GM12878 (cell line): ENCODE data around the gene CRYAB. TPM values are rescaled to one million over a fixed set of nuclear protein-coding genes. Genes with fewer than 3 reads are reported as not detected.

Source experiments
- ATAC-seq: fragments of 200-7000 bp; cut with Tn5 transposase; 3 replicates; pipeline ENCODE4 v1.9.1; 2020; ENCODE audit warnings: mild to moderate bottlenecking, moderate library complexity
- BruUV-seq: library from RNA; stranded (reverse); fragments of 400-500 nt; replicated peaks from 2 replicates; lab custom pipeline; 2021; lab: Mats Ljungman, UMichigan
- CTCF ChIA-PET: fragments of 300-600 bp; sonication (Branson Sonifier 250); formaldehyde crosslinking; extraction: SDS; loops from one replicate; lab custom pipeline; 2021; ENCODE audit warnings: inconsistent platforms; lab: Yijun Ruan, JAX
- POLR2A ChIA-PET: fragments of 350-600 bp; formaldehyde crosslinking; extraction: SDS; loops from one replicate; lab custom pipeline; 2021; ENCODE audit warnings: inconsistent platforms; lab: Charles Lee
- RAD21 ChIA-PET: fragments of 300-600 bp; sonication (Branson Sonifier 250); formaldehyde crosslinking; loops from one replicate; lab custom pipeline; 2023; ENCODE audit warnings: antibody characterized with exemption; ENCODE audit not compliant: unreplicated experiment; lab: Charles Lee
- SMC1A ChIA-PET: fragments of 300-600 bp; sonication (Branson Sonifier 250); formaldehyde crosslinking; loops from one replicate; lab custom pipeline; 2023; ENCODE audit not compliant: unreplicated experiment, uncharacterized antibody; lab: Charles Lee
- DNase-seq: peaks from one replicate; pipeline ENCODE4 v3.0.0-alpha.2; 2011; ENCODE audit warnings: low read depth, low spot score
- FAIRE-seq: peaks from 3 replicates; lab custom pipeline; 2011; peaks lifted over from hg19 to GRCh38; lab: Jason Lieb, UNC
- H2AFZ ChIP-seq: 2 replicates; pipeline ENCODE4 v1.6.0; 2011; ENCODE audit warnings: low read depth, low read length, control low read depth; ENCODE audit not compliant: control insufficient read depth
- H3K27ac ChIP-seq: 2 replicates; pipeline ENCODE4 v1.5.1; 2011; ENCODE audit warnings: control low read depth; ENCODE audit not compliant: control insufficient read depth, insufficient read depth
- H3K27me3 ChIP-seq, 2 experiments: replicated peaks in 1 of 2; 2 replicates each; pipeline versions ENCODE4 v1.6.0 to v1.6.1; 2011; ENCODE audit warnings: low read length in 1 of 2; ENCODE audit not compliant: control insufficient read depth in 2 of 2, insufficient read depth in 2 of 2
- H3K36me3 ChIP-seq, 2 experiments: 2 replicates each; pipeline ENCODE4 v1.5.1; 2011; ENCODE audit warnings: low read length in 1 of 2; ENCODE audit not compliant: control insufficient read depth in 2 of 2, insufficient read depth in 2 of 2
- H3K4me1 ChIP-seq: 2 replicates; pipeline ENCODE4 v1.6.1; 2011; ENCODE audit warnings: mild to moderate bottlenecking, low read length, moderate library complexity, mixed read lengths; ENCODE audit not compliant: control insufficient read depth, insufficient read depth
- H3K4me2 ChIP-seq: 2 replicates; pipeline ENCODE4 v1.6.0; 2011; ENCODE audit warnings: control low read depth; ENCODE audit not compliant: control insufficient read depth, insufficient read depth
- H3K4me3 ChIP-seq: fragments of 200-600 bp; sonication (generic); 2 replicates; pipeline ENCODE4 v1.5.1; 2016
- H3K79me2 ChIP-seq: 2 replicates; pipeline ENCODE4 v1.6.0; 2011; ENCODE audit warnings: low read length; ENCODE audit not compliant: control insufficient read depth, insufficient read depth
- H3K9ac ChIP-seq: 2 replicates; pipeline ENCODE4 v1.8.0; 2011; ENCODE audit warnings: low read length, control low read depth, mixed read lengths; ENCODE audit not compliant: control insufficient read depth, insufficient read depth
- H3K9me3 ChIP-seq: replicated peaks from 3 replicates; pipeline ENCODE4 v1.5.1; 2011; ENCODE audit warnings: mild to moderate bottlenecking, low read length; ENCODE audit not compliant: control insufficient read depth, insufficient read depth
- H4K20me1 ChIP-seq: 2 replicates; pipeline ENCODE4 v1.6.0; 2011; ENCODE audit not compliant: control insufficient read depth, insufficient read depth
- BCL3 ChIP-seq: IDR thresholded peaks from 2 replicates; pipeline ENCODE4 v1.6.1; 2011; ENCODE audit warnings: borderline replicate concordance, low read depth, mild to moderate bottlenecking, moderate library complexity, low read length; ENCODE audit not compliant: insufficient read depth, poor library complexity, severe bottlenecking
- E4F1 ChIP-seq: fragments of 450-650 bp; IDR thresholded peaks from 2 replicates; pipeline ENCODE4 v1.6.1; 2018; ENCODE audit warnings: borderline replicate concordance, mild to moderate bottlenecking; ENCODE audit not compliant: partially characterized antibody
- EZH2 ChIP-seq: IDR thresholded peaks from 2 replicates; pipeline ENCODE4 v1.6.1; 2012; ENCODE audit warnings: low read depth, mild to moderate bottlenecking, control low read depth, inconsistent platforms, low read length, borderline replicate concordance; ENCODE audit not compliant: control insufficient read depth
- HSF1 ChIP-seq: fragments of 150-350 bp; IDR thresholded peaks from 2 replicates; pipeline ENCODE4 v1.6.1; 2014; ENCODE audit warnings: mild to moderate bottlenecking, low read depth, low read length
- PBX3 ChIP-seq: IDR thresholded peaks from 2 replicates; pipeline ENCODE4 v1.6.1; 2011; ENCODE audit warnings: mild to moderate bottlenecking, low read depth, low read length, moderate library complexity; ENCODE audit not compliant: insufficient replicate concordance
- ZSCAN29 ChIP-seq: fragments of 450-650 bp; IDR thresholded peaks from 2 replicates; pipeline ENCODE4 v1.6.1; 2017; ENCODE audit warnings: mild to moderate bottlenecking, moderate library complexity
- WGBS: methylation state at CpG from one replicate; pipeline ENCODE4 v1.1.6; 2016; ENCODE audit warnings: low lambda C conversion rate; ENCODE audit not compliant: insufficient replicate concordance, insufficient coverage; ENCODE audit errors: missing lambda C conversion rate; 5-methylcytosine and 5-hydroxymethylcytosine counted together
- in situ Hi-C: fragments of 300-500 bp; cut with MboI; formaldehyde crosslinking; loops from 9 replicates; pipeline ENCODE4 v1.14.3; 2018; ENCODE audit warnings: mixed read lengths
- intact Hi-C: fragments of 100-400 bp; cut with micrococcal nuclease; formaldehyde crosslinking; loops from one replicate; pipeline ENCODE4 v1.14.2; 2022; ENCODE audit not compliant: unreplicated experiment
- polyA plus RNA-seq, 11 experiments: library from polyadenylated mRNA; depleted of rRNA in 4 of 11; unstranded in 6 of 11; stranded (reverse) in 5 of 11; fragments of >200 nt; fragmentation: Nextera tagmentation in 4 of 11; fragmentation: Illumina TruSeq in 1 of 11; extraction: Ambion mirVana in 4 of 11; extraction: Trizol in 1 of 11; gene quantifications; 1 replicate in 1 of 11; 2 replicates in 10 of 11; pipeline versions ENCODE4 v1.2.1 to v1.2.3, GENCODE V29; 2011 to 2016; ENCODE audit warnings: inconsistent platforms in 2 of 11, missing spikeins in 2 of 11, low read depth in 1 of 11
- total RNA-seq, 4 experiments: library from RNA; depleted of rRNA in 3 of 4; stranded (reverse); fragments of >200 nt in 3 of 4; fragmentation: Illumina TruSeq in 1 of 4; extraction: Trizol in 1 of 4; gene quantifications; 2 replicates each; pipeline versions ENCODE4 v1.2.1 to v1.2.3, GENCODE V29; 2013 to 2021

CRYAB gene
- total and polyA plus RNA-seq, 10 of the 15 experiments (the other 5 are each of a cell fraction or from before 2014, with no cell fraction given) = 0.72 to 1.0 TPM; not detected in 8

GRCh38 chr11:111917788-111918187 lies 6.2 kb upstream of the CRYAB start:
- Histone ChIP-seq H3K4me2 (no peak overlapping the region), H3K79me2 (no peaks in the 10 kb centered on the region), H3K4me3 (no peak overlapping the region), H3K27me3 (no peaks in the 10 kb centered on the region; a peak in 2 of 4 replicates), H3K9ac (no peak overlapping the region), H3K4me1 (no peaks in the 10 kb centered on the region), H2AFZ (no peak overlapping the region), H4K20me1 (no peaks in the 10 kb centered on the region), H3K27ac (no peak overlapping the region), H3K36me3 (no peaks in the 10 kb centered on the region), H3K9me3 (no peaks in the 10 kb centered on the region)
- no TSS peak for BruUV-seq
- ChIA-PET POLR2A (no interaction called here), SMC1A (no interaction called here), RAD21 (no interaction called here), CTCF (interaction anchor here (1.2 to 2.3 kb wide), 3 partner anchors 9 to 64 kb away, joined by 3 to 8 read pairs (median 4); no protein-coding TSS in a partner anchor)
- FAIRE-seq = no peak
- ATAC-seq = no peak
- in situ Hi-C loops (no loop called here), intact Hi-C loops (no loop called here)
- 42% methylated on average over 3 of the region's 3 CpGs for WGBS
- TF ChIP-seq PBX3 = no peak
- TF ChIP-seq ZSCAN29 = no peak
- no peak for TF ChIP-seq EZH2
- TF ChIP-seq E4F1 = no peak
- TF ChIP-seq HSF1 = no peak
- TF ChIP-seq BCL3 = no peak
- no peak for DNase-seq
